Fibroblast of skin of right biceps (primary cell): ENCODE data around the gene PRR35.

Experiments used
- DNase-seq: peaks from one replicate; pipeline ENCODE4 v3.0.0-alpha.2; 2013

The PRR35 gene

GRCh38 chr16:549544-550263, 10.5 kb upstream of the PRR35 start:
- DNase-seq: no peak

- no peak for DNase-seq
Measured at GRCh38 chr16:551210-551609, 9.0 kb upstream of the PRR35 start.

GRCh38 chr16:552171-552570, 8.0 kb upstream of the PRR35 start:
- DNase-seq: no peak

GRCh38 chr16:553601-554296, 6.4 kb upstream of the PRR35 start:
- DNase-seq: no peak

- DNase-seq: no peak
Measured at GRCh38 chr16:554297-554621, 5.9 kb upstream of the PRR35 start.

GRCh38 chr16:554640-555365, 5.4 kb upstream of the PRR35 start:
- no peak for DNase-seq

- DNase-seq: no peak
Measured at GRCh38 chr16:555528-556473, 4.4 kb upstream of the PRR35 start.

- no peak for DNase-seq
Measured at GRCh38 chr16:556474-557173, 3.6 kb upstream of the PRR35 start.

GRCh38 chr16:557463-558297, 2.5 kb upstream of the PRR35 start:
- DNase-seq: no peak

GRCh38 chr16:558298-559020, 1.7 kb upstream of the PRR35 start:
- no peak for DNase-seq

GRCh38 chr16:559021-559380, 1.2 kb upstream of the PRR35 start:
- DNase-seq: no peak

- DNase-seq: no peak
Measured at GRCh38 chr16:559411-560203, 587 bp upstream of the PRR35 start.

GRCh38 chr16:560701-561412, 663 bp downstream of the PRR35 start:
- no peak for DNase-seq

GRCh38 chr16:561413-561794, 1.2 kb downstream of the PRR35 start:
- DNase-seq: no peak

- DNase-seq: no peak
Measured at GRCh38 chr16:561957-562938, 2.1 kb downstream of the PRR35 start.

GRCh38 chr16:563072-563644, 3.0 kb downstream of the PRR35 start:
- no peak for DNase-seq

- DNase-seq: no peak
Measured at GRCh38 chr16:564690-565418, 4.7 kb downstream of the PRR35 start.
